Measurements from ENCODE around the gene CEND1.

CEND1 gene

GRCh38 chr11:789943-790342, at the start of gene CEND1:
Gene CEND1, minus strand, starts transcription at chr11:790090. Its CDS starts 1,514 bp downstream, at chr11:788576.
- peak; percentile 30 for DNase-seq

- no peak for DNase-seq
Observed at GRCh38 chr11:839280-839623, 49.4 kb upstream of the CEND1 start.

- no peak for DNase-seq
Observed at GRCh38 chr11:838441-839279, 48.8 kb upstream of the CEND1 start.

- no peak for DNase-seq
Observed at GRCh38 chr11:837990-838307, 48.1 kb upstream of the CEND1 start.

- no peak for DNase-seq
Observed at GRCh38 chr11:837189-837989, 47.5 kb upstream of the CEND1 start.

- DNase-seq = no peak
Observed at GRCh38 chr11:836700-837099, 46.8 kb upstream of the CEND1 start.

GRCh38 chr11:836274-836673, 46.4 kb upstream of the CEND1 start:
- DNase-seq = no peak

- no peak for DNase-seq
Observed at GRCh38 chr11:834371-835316, 44.8 kb upstream of the CEND1 start.

- no peak for DNase-seq
Observed at GRCh38 chr11:833849-834311, 44.0 kb upstream of the CEND1 start.

- DNase-seq = no peak
Observed at GRCh38 chr11:833114-833791, 43.4 kb upstream of the CEND1 start.

GRCh38 chr11:832529-833113, 42.7 kb upstream of the CEND1 start, which contains the start of gene CD151:
Gene CD151, plus strand, starts transcription at chr11:832952. Its CDS starts 3,118 bp downstream, at chr11:836070.
- no peak for DNase-seq

GRCh38 chr11:831961-832528, 42.2 kb upstream of the CEND1 start:
- DNase-seq = no peak

- no peak for DNase-seq
Observed at GRCh38 chr11:831118-831864, 41.4 kb upstream of the CEND1 start.

- DNase-seq = peak; percentile 78
Observed at GRCh38 chr11:830295-831117, 40.6 kb upstream of the CEND1 start.

GRCh38 chr11:829847-830294, 40.0 kb upstream of the CEND1 start:
- no peak for DNase-seq

GRCh38 chr11:829176-829846, 39.4 kb upstream of the CEND1 start:
- no peak for DNase-seq

- no peak for DNase-seq
Observed at GRCh38 chr11:828506-829175, 38.8 kb upstream of the CEND1 start.

- DNase-seq = no peak
Observed at GRCh38 chr11:827897-828192, 38.0 kb upstream of the CEND1 start, which contains the start of gene CRACR2B. Gene CRACR2B, plus strand, starts transcription at chr11:827919. Its CDS starts 689 bp downstream, at chr11:828608.

All from NCI-H1092 (cell line).